ENCODE measurements around the gene MGAT4C. TPM values are rescaled to one million over a fixed set of nuclear protein-coding genes. Genes with fewer than 3 reads are reported as not detected.

MGAT4C gene
- total and polyA plus RNA-seq, 2 of the 8 experiments (the other 6 are each of a cell fraction or from before 2014, with no cell fraction given): 1.6 to 2.5 TPM

DNA sequence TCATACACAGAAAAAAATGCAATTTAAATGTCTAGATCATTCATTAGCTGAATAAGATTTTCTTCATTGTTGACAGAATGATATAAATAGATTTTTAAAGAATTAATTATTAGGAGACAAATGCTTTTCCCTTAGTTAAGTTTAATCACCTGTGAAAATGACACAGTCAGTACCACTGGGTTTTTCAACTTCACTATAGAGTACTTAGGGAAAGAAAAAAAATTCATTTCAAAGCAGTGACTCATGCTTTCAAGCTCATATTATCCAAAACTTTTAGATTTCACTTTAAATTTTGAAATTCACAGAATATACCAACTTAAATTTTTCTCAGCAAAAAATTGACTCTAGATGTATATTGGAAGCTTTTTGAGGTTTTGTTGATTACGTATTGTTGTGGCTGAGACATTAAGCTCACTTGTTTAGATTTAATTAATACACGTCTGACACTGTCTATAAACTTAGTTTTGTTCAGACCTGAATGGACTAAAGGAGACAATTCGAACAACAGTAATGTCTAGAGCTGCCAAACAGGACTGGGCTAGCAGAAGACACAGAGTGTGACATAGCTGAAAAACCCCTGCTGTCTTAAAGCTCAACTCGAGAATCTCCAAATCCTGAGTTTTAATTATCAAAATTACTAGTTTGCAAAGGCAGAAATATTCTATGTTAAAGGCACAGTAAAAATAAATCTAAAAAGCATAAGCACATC, 1.6 kb downstream of the MGAT4C start (continued):
- TF ChIP-seq, protein P1, sequence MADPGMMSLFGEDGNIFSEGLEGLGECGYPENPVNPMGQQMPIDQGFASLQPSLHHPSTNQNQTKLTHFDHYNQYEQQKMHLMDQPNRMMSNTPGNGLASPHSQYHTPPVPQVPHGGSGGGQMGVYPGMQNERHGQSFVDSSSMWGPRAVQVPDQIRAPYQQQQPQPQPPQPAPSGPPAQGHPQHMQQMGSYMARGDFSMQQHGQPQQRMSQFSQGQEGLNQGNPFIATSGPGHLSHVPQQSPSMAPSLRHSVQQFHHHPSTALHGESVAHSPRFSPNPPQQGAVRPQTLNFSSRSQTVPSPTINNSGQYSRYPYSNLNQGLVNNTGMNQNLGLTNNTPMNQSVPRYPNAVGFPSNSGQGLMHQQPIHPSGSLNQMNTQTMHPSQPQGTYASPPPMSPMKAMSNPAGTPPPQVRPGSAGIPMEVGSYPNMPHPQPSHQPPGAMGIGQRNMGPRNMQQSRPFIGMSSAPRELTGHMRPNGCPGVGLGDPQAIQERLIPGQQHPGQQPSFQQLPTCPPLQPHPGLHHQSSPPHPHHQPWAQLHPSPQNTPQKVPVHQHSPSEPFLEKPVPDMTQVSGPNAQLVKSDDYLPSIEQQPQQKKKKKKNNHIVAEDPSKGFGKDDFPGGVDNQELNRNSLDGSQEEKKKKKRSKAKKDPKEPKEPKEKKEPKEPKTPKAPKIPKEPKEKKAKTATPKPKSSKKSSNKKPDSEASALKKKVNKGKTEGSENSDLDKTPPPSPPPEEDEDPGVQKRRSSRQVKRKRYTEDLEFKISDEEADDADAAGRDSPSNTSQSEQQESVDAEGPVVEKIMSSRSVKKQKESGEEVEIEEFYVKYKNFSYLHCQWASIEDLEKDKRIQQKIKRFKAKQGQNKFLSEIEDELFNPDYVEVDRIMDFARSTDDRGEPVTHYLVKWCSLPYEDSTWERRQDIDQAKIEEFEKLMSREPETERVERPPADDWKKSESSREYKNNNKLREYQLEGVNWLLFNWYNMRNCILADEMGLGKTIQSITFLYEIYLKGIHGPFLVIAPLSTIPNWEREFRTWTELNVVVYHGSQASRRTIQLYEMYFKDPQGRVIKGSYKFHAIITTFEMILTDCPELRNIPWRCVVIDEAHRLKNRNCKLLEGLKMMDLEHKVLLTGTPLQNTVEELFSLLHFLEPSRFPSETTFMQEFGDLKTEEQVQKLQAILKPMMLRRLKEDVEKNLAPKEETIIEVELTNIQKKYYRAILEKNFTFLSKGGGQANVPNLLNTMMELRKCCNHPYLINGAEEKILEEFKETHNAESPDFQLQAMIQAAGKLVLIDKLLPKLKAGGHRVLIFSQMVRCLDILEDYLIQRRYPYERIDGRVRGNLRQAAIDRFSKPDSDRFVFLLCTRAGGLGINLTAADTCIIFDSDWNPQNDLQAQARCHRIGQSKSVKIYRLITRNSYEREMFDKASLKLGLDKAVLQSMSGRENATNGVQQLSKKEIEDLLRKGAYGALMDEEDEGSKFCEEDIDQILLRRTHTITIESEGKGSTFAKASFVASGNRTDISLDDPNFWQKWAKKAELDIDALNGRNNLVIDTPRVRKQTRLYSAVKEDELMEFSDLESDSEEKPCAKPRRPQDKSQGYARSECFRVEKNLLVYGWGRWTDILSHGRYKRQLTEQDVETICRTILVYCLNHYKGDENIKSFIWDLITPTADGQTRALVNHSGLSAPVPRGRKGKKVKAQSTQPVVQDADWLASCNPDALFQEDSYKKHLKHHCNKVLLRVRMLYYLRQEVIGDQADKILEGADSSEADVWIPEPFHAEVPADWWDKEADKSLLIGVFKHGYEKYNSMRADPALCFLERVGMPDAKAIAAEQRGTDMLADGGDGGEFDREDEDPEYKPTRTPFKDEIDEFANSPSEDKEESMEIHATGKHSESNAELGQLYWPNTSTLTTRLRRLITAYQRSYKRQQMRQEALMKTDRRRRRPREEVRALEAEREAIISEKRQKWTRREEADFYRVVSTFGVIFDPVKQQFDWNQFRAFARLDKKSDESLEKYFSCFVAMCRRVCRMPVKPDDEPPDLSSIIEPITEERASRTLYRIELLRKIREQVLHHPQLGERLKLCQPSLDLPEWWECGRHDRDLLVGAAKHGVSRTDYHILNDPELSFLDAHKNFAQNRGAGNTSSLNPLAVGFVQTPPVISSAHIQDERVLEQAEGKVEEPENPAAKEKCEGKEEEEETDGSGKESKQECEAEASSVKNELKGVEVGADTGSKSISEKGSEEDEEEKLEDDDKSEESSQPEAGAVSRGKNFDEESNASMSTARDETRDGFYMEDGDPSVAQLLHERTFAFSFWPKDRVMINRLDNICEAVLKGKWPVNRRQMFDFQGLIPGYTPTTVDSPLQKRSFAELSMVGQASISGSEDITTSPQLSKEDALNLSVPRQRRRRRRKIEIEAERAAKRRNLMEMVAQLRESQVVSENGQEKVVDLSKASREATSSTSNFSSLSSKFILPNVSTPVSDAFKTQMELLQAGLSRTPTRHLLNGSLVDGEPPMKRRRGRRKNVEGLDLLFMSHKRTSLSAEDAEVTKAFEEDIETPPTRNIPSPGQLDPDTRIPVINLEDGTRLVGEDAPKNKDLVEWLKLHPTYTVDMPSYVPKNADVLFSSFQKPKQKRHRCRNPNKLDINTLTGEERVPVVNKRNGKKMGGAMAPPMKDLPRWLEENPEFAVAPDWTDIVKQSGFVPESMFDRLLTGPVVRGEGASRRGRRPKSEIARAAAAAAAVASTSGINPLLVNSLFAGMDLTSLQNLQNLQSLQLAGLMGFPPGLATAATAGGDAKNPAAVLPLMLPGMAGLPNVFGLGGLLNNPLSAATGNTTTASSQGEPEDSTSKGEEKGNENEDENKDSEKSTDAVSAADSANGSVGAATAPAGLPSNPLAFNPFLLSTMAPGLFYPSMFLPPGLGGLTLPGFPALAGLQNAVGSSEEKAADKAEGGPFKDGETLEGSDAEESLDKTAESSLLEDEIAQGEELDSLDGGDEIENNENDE (IDR thresholded peaks at IDR 0.05; ENCODE audit: insufficient replicate concordance, low read length): no peak
- TF ChIP-seq NRF1 (IDR thresholded peaks at IDR 0.05; ENCODE audit: low read depth, low read length): no peak
- no peak for TF ChIP-seq SRF (IDR thresholded peaks at IDR 0.05; ENCODE audit: low read depth, low read length)
- TF ChIP-seq YY1 (IDR thresholded peaks at IDR 0.05; ENCODE audit: low read depth, low read length): no peak
- TF ChIP-seq BRCA1 (IDR thresholded peaks at IDR 0.05; ENCODE audit: low read depth, low read length): no peak
- TF ChIP-seq SP1 (IDR thresholded peaks at IDR 0.05; ENCODE audit: low read depth, low read length): no peak
- no peak for TF ChIP-seq CHD2 (IDR thresholded peaks at IDR 0.05; ENCODE audit: low read length)
- TF ChIP-seq, protein P2, sequence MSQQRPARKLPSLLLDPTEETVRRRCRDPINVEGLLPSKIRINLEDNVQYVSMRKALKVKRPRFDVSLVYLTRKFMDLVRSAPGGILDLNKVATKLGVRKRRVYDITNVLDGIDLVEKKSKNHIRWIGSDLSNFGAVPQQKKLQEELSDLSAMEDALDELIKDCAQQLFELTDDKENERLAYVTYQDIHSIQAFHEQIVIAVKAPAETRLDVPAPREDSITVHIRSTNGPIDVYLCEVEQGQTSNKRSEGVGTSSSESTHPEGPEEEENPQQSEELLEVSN (IDR thresholded peaks at IDR 0.05): no peak
- no peak for TF ChIP-seq EP300 (IDR thresholded peaks at IDR 0.05; ENCODE audit: borderline replicate concordance in 1 of 2, low read depth in 2 of 2, low read length in 2 of 2)

Data from H1 (cell line).